OCI-LY1 (cell line): ENCODE measurements around the gene FERD3L.

Experiments used
- H2AFZ ChIP-seq: fragments of 200-600 bp; sonication (generic), shearing (Covaris generic); 2 replicates; pipeline ENCODE4 v1.6.0; 2014; ENCODE audit warnings: antibody characterized with exemption, mild to moderate bottlenecking, low read length
- H3F3A ChIP-seq: fragments of 200-600 bp; sonication (generic), shearing (Covaris generic); 2 replicates; pipeline ENCODE4 v1.6.0; 2014; ENCODE audit warnings: mild to moderate bottlenecking, antibody characterized with exemption, low read length, moderate library complexity; ENCODE audit not compliant: insufficient read depth
- H3K27ac ChIP-seq: fragments of 200-600 bp; sonication (generic); 2 replicates; pipeline ENCODE4 v1.5.1; 2014; ENCODE audit warnings: low read length, mixed run types, mild to moderate bottlenecking, low read depth; ENCODE audit not compliant: poor library complexity, severe bottlenecking
- H3K27me3 ChIP-seq: fragments of 200-600 bp; sonication (generic); 2 replicates; pipeline ENCODE4 v1.6.0; 2014; ENCODE audit warnings: antibody characterized with exemption, mild to moderate bottlenecking, low read length, moderate library complexity; ENCODE audit not compliant: insufficient read depth
- H3K36me3 ChIP-seq: fragments of 200-600 bp; sonication (generic); 2 replicates; pipeline ENCODE4 v1.6.1; 2014; ENCODE audit warnings: mild to moderate bottlenecking, antibody characterized with exemption, low read length, moderate library complexity, mixed read lengths; ENCODE audit not compliant: insufficient read depth
- H3K4me1 ChIP-seq: fragments of 200-600 bp; sonication (generic); 2 replicates; pipeline ENCODE4 v1.5.1; 2014; ENCODE audit warnings: mild to moderate bottlenecking, low read length, moderate library complexity; ENCODE audit not compliant: insufficient read depth, severe bottlenecking
- H3K4me2 ChIP-seq: fragments of 200-600 bp; sonication (generic), shearing (Covaris generic); 2 replicates; pipeline ENCODE4 v1.6.1; 2014; ENCODE audit warnings: low read length
- H3K4me3 ChIP-seq: fragments of 200-600 bp; sonication (generic); 2 replicates; pipeline ENCODE4 v1.5.1; 2014; ENCODE audit warnings: low read length, low read depth, mild to moderate bottlenecking, mixed read lengths; ENCODE audit not compliant: poor library complexity, severe bottlenecking
- H3K79me2 ChIP-seq: fragments of 200-600 bp; shearing (Covaris generic); 2 replicates; pipeline ENCODE4 v1.6.1; 2016; ENCODE audit warnings: mixed run types, low read length, mixed read lengths; ENCODE audit not compliant: insufficient read depth
- H3K9ac ChIP-seq: fragments of 200-600 bp; sonication (generic), shearing (Covaris generic); 2 replicates; pipeline ENCODE4 v1.6.1; 2014; ENCODE audit warnings: mild to moderate bottlenecking, low read length, mixed read lengths
- H3K9me2 ChIP-seq: fragments of 200-600 bp; sonication (generic), shearing (Covaris generic); 2 replicates; pipeline ENCODE4 v1.6.1; 2014; ENCODE audit warnings: low read depth, mild to moderate bottlenecking, low read length, mixed read lengths
- H3K9me3 ChIP-seq: fragments of 200-600 bp; shearing (Covaris generic); 2 replicates; pipeline ENCODE4 v1.6.1; 2014; ENCODE audit warnings: low read length, mixed read lengths
- H4K20me1 ChIP-seq: fragments of 200-600 bp; sonication (generic), shearing (Covaris generic); 2 replicates; pipeline ENCODE4 v1.6.0; 2016; ENCODE audit warnings: mild to moderate bottlenecking, low read length; ENCODE audit not compliant: insufficient read depth
- CTCF ChIP-seq: fragments of 200-600 bp; sonication (generic), shearing (Covaris generic); IDR thresholded peaks from 2 replicates; pipeline ENCODE4 v1.5.1; 2017; ENCODE audit warnings: mild to moderate bottlenecking, antibody characterized with exemption, low read length, moderate library complexity, mixed read lengths
- EZH2 ChIP-seq: fragments of 200-600 bp; sonication (generic), shearing (Covaris generic); IDR thresholded peaks from 2 replicates; pipeline ENCODE4 v1.8.0; 2017; ENCODE audit warnings: borderline replicate concordance, mixed run types, mild to moderate bottlenecking, antibody characterized with exemption, low read length, moderate library complexity, mixed read lengths

The FERD3L gene

DNA sequence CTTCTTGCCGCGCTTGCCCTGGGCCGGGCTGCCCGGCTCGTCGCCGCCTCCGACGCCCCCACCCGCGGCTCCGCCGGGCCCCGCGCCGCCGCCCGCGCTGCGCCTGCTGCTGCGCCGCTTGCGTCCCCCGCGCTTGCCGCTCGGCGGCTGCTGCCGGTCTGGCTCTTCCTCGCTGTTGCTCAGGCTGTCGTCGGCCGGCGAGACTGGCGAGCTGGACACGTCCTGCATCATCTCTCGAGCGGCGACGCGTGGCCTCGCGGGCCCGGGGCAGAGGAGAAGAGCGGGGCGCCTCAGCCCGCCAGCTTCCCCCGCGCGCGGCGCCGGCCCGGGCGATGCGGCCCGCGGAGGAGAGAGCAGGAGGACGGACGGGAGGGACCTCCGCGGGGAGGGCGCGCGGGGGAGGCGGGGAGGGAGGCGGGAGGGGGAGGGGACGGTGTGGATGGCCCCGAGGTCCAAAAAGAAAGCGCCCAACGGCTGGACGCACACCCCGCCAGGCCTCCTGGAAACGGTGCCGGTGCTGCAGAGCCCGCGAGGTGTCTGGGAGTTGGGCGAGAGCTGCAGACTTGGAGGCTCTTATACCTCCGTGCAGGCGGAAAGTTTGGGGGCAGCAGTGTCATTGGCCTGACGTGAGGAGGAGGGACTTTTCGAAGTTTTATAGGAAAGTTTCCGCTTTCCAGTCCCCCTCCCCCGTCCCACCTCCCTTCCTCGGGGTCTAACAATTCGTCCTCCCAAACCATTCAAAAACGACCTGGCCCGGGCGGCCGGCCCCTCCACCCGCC is 27.9 kb downstream of the FERD3L start, which contains the start of gene TWIST1:
TSS of gene TWIST1 (minus strand) at position 546 of the 779 bp plus-strand sequence. CDS start at position 231, 315 bp downstream.
- Histone ChIP-seq H3K9me3 (no peaks in the 10 kb centered on the region), H3K4me2 (no peak within 1 kb of the TSS), H3K4me1 (no peaks in the 10 kb centered on the region), H3F3A (no peaks in the 10 kb centered on the region), H3K27me3 (0 out of 2 replicates have a peak, but pooled peaks cover 4% of the 10 kb centered on the region), H4K20me1 (no peaks in the 10 kb centered on the region), H3K9me2 (no peaks in the 10 kb centered on the region), H3K36me3 (no peaks in the 10 kb centered on the region), H3K4me3 (no peak within 1 kb of the TSS), H3K9ac (no peak within 1 kb of the TSS), H3K79me2 (no peaks in the 10 kb centered on the region), H2AFZ (no peak within 1 kb of the TSS), H3K27ac (no peak within 1 kb of the TSS)
- TF ChIP-seq EZH2 (no peak), CTCF (no peak)

GRCh38 chr7:19116121-19117090 is 28.8 kb downstream of the FERD3L start:
- H3K36me3 ChIP-seq: no peaks in the 10 kb centered on the region
- H3F3A ChIP-seq: no peaks in the 10 kb centered on the region
- H2AFZ ChIP-seq: no peak overlapping the region
- H3K4me2 ChIP-seq: no peak overlapping the region
- H4K20me1 ChIP-seq: no peaks in the 10 kb centered on the region
- H3K27ac ChIP-seq: no peak overlapping the region
- no peaks in the 10 kb centered on the region for H3K79me2 ChIP-seq
- H3K4me1 ChIP-seq: no peaks in the 10 kb centered on the region
- no peaks in the 10 kb centered on the region for H3K9me3 ChIP-seq
- H3K4me3 ChIP-seq: no peak overlapping the region
- no peak for TF ChIP-seq EZH2
- no peak for TF ChIP-seq CTCF
- no peaks in the 10 kb centered on the region for H3K9me2 ChIP-seq
- no peak overlapping the region for H3K9ac ChIP-seq
- H3K27me3 ChIP-seq: 0 out of 2 replicates have a peak, but pooled peaks cover 4% of the 10 kb centered on the region

DNA sequence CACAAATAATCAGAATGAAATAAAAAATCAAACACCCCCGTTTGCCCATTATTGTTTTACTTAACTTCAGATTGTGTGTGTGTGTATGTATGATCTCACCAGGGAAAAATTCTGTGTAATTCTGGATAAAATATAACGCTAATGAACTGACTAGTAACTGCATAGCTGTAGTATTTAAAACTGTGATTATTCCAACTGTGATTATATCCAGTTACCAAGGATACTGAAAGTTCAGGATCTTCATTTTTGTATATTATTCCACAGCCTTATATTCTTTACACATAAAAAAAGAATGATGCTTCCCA is 30.7 kb downstream of the FERD3L start:
- no peak for TF ChIP-seq CTCF
- TF ChIP-seq EZH2: no peak
- H3K4me1 ChIP-seq: no peaks in the 10 kb centered on the region
- no peaks in the 10 kb centered on the region for H3K9me3 ChIP-seq
- H3K9ac ChIP-seq: no peak overlapping the region
- H4K20me1 ChIP-seq: no peaks in the 10 kb centered on the region
- no peak overlapping the region for H3K4me3 ChIP-seq
- no peaks in the 10 kb centered on the region for H3K36me3 ChIP-seq
- H3K27ac ChIP-seq: no peak overlapping the region
- no peaks in the 10 kb centered on the region for H3F3A ChIP-seq
- H3K9me2 ChIP-seq: no peaks in the 10 kb centered on the region
- H3K27me3 ChIP-seq: 0 out of 2 replicates have a peak, but pooled peaks cover 4% of the 10 kb centered on the region
- no peaks in the 10 kb centered on the region for H3K79me2 ChIP-seq
- no peak overlapping the region for H2AFZ ChIP-seq
- no peak overlapping the region for H3K4me2 ChIP-seq
